Transverse colon (tissue), 4 donors: Measurements from ENCODE around the gene UBE4A. TPM values are rescaled to one million over a fixed set of nuclear protein-coding genes. Genes with fewer than 3 reads are reported as not detected.

Experiments
- DNase-seq: peaks from one replicate; pipeline ENCODE4 v3.0.0-alpha.2; 2019
- H3K27ac ChIP-seq, 4 donors: fragments of 200-600 bp; sonication (generic); 2 replicates each; pipeline ENCODE4 v1.5.1; 2016 to 2018; ENCODE audit warnings: inconsistent platforms in 4 of 4
- H3K27me3 ChIP-seq: fragments of 200-600 bp; sonication (generic); 2 replicates; pipeline ENCODE4 v1.5.1; 2017; ENCODE audit warnings: inconsistent platforms
- H3K36me3 ChIP-seq, 4 donors: fragments of 200-600 bp; sonication (generic); 2 replicates each; pipeline ENCODE4 v1.5.1; 2017 to 2019; ENCODE audit warnings: inconsistent platforms in 4 of 4
- H3K4me1 ChIP-seq, 4 donors: fragments of 200-600 bp; sonication (generic); 2 replicates each; pipeline ENCODE4 v1.5.1; 2017 to 2020; ENCODE audit warnings: inconsistent platforms in 4 of 4
- H3K4me3 ChIP-seq, 4 donors: fragments of 200-600 bp; sonication (generic); 1 replicate in 1 of 4; 2 replicates in 3 of 4; pipeline versions ENCODE4 v1.5.1 to v1.6.1; 2017 to 2019; ENCODE audit warnings: inconsistent platforms in 4 of 4
- H3K9me3 ChIP-seq, 2 donors: fragments of 200-600 bp; sonication (generic); 2 replicates each; pipeline ENCODE4 v1.5.1; 2017 to 2019; ENCODE audit warnings: inconsistent platforms in 2 of 2
- EP300 ChIP-seq: sonication (generic); formaldehyde crosslinking; IDR thresholded peaks from one replicate; pipeline ENCODE4 v1.6.1; 2017; ENCODE audit warnings: antibody characterized with exemption, low read depth
- POLR2A ChIP-seq: fragments of 450-650 bp; IDR thresholded peaks from one replicate; pipeline ENCODE4 v1.6.1; 2016; ENCODE audit warnings: antibody characterized with exemption, mild to moderate bottlenecking, moderate library complexity
- POLR2AphosphoS5 ChIP-seq, 3 donors: sonication (generic); formaldehyde crosslinking; IDR thresholded peaks; one replicate each; pipeline ENCODE4 v1.6.1; 2016; ENCODE audit warnings: antibody characterized with exemption in 3 of 3
- WGBS, 2 donors: methylation state at CpG; one replicate each; pipeline ENCODE4 v1.1.5; 2018; ENCODE audit warnings: low coverage in 1 of 2; 5-methylcytosine and 5-hydroxymethylcytosine counted together
- in situ Hi-C, 4 donors: fragments of 200-750 bp; cut with MboI; loops; one replicate each; pipeline versions ENCODE4 v1.15.0 to v1.15.1; 2017; ENCODE audit warnings: low sequenced_read_pairs in 3 of 4, low pct_ligation_motif_present in 1 of 4, low pct_unique_long_range_greater_than_20kb in 1 of 4
- intact Hi-C: fragments of 100-400 bp; cut with DNase I; formaldehyde crosslinking; loops from one replicate; pipeline ENCODE4 v1.15.1; 2023; ENCODE audit warnings: low total_unique reads
- total RNA-seq, 4 donors: library from RNA; depleted of rRNA; stranded (reverse); fragments of >200 nt; gene quantifications; one replicate each; pipeline ENCODE4 v1.1.0, GENCODE V29; 2016
- TF ChIP-seq, protein P1 (sequence below), 5 experiments: fragments of 200-600 bp in 3 of 5; fragments of 450-650 bp in 2 of 5; sonication (generic) in 3 of 5; IDR thresholded peaks; 1 replicate in 2 of 5; 2 replicates in 3 of 5; pipeline ENCODE4 v1.5.1; 2016 to 2017; ENCODE audit warnings: antibody characterized with exemption in 5 of 5, inconsistent platforms in 3 of 5, mild to moderate bottlenecking in 2 of 5, moderate library complexity in 1 of 5

UBE4A gene
- total RNA-seq, 4 donors from 2014 or later, result 42.3 to 54.3 (median 49.2) TPM

DNA sequence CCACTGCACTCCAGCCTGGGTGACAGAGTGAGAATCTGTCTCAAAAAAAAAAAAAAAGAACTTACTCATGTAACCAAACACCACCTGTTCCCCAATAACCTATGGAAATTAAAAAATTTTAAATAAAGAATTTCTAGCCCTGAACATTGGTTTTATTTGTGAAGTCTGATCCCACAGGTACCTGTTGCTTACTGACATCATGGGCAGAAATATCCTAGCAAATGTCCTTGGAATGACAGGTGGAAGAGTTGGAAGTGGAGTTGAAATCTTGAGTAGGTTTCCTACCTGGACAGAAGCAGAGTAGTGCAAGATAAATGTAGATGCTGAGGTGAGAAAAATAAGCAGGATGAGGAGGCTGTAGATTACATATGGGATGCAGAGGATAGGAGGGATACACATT lies 34.1 kb upstream of the UBE4A start:
- H3K9me3 ChIP-seq, result no peaks in the 10 kb centered on the region
- no peaks in the 10 kb centered on the region for H3K36me3 ChIP-seq
- H3K4me3 ChIP-seq, result no peak overlapping the region
- H3K27me3 ChIP-seq, result no peaks in the 10 kb centered on the region
- TF ChIP-seq POLR2AphosphoS5 (IDR thresholded peaks at IDR 0.05) (no peak), EP300 (no peak), POLR2A (no peak)
- TF ChIP-seq, protein P1, sequence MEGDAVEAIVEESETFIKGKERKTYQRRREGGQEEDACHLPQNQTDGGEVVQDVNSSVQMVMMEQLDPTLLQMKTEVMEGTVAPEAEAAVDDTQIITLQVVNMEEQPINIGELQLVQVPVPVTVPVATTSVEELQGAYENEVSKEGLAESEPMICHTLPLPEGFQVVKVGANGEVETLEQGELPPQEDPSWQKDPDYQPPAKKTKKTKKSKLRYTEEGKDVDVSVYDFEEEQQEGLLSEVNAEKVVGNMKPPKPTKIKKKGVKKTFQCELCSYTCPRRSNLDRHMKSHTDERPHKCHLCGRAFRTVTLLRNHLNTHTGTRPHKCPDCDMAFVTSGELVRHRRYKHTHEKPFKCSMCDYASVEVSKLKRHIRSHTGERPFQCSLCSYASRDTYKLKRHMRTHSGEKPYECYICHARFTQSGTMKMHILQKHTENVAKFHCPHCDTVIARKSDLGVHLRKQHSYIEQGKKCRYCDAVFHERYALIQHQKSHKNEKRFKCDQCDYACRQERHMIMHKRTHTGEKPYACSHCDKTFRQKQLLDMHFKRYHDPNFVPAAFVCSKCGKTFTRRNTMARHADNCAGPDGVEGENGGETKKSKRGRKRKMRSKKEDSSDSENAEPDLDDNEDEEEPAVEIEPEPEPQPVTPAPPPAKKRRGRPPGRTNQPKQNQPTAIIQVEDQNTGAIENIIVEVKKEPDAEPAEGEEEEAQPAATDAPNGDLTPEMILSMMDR (IDR thresholded peaks at IDR 0.05), result no peak
- in situ Hi-C loops (no loop called here), intact Hi-C loops (no loop called here)
- no peak for DNase-seq
- H3K4me1 ChIP-seq, result peaks cover 0 to 24% (median 11%) of the 10 kb centered on the region in 4 donors
- no peak overlapping the region for H3K27ac ChIP-seq

DNA sequence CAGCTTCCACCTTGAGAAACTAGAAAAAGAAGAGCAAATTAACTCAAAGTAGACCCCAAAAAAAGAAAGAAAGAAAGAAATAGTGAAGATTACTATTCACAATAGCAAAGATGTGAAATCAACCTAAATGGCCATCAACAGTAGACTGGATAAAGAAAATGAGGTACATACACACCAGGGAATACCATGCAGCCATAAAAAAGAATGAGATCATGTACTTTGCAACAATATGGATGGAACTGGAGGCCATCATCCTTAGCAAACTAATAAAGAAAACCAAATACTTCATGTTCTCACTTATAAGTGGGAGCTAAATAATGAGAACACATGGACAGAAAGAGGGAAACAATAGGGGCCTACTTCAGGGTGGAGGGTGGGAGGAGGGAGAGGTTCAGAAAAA lies 30.7 kb upstream of the UBE4A start:
- DNase-seq, result no peak
- H3K36me3 ChIP-seq, result no peaks in the 10 kb centered on the region
- H3K9me3 ChIP-seq, result no peaks in the 10 kb centered on the region
- H3K27me3 ChIP-seq, result no peaks in the 10 kb centered on the region
- intact Hi-C loops (no loop called here), in situ Hi-C loops (no loop called here)
- H3K27ac ChIP-seq, result no peak overlapping the region
- H3K4me3 ChIP-seq, result no peak overlapping the region
- TF ChIP-seq POLR2AphosphoS5 (IDR thresholded peaks at IDR 0.05) (no peak), EP300 (no peak), POLR2A (no peak)
- TF ChIP-seq, protein P1 (IDR thresholded peaks at IDR 0.05), result no peak
- H3K4me1 ChIP-seq, result no peaks in the 10 kb centered on the region

DNA sequence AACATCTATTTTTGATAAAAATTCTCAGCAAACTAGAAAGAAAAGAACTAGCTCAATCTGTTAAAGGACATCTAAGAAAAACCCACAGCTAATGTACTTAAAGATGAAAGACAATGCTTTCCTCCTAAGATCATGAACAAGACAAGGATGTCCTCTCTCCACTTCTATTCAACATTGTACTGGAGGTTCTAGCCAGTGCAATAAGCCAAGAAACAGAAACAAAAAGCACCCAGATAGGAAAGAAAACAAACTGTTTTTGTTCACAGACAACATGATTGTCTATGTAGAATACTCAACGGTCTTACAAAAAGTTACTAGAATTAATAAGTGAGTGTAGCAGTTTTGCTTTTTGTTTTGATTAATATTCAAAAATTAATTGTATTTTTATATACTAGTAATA lies 24.7 kb upstream of the UBE4A start:
- no peaks in the 10 kb centered on the region for H3K36me3 ChIP-seq
- intact Hi-C loops (no loop called here), in situ Hi-C loops (no loop called here)
- no peak for DNase-seq
- no peak overlapping the region for H3K27ac ChIP-seq
- no peaks in the 10 kb centered on the region for H3K9me3 ChIP-seq
- WGBS, 2 donors, result 79 to 86% methylated on average over 1 of the region's 1 CpG
- no peaks in the 10 kb centered on the region for H3K4me1 ChIP-seq
- no peak overlapping the region for H3K4me3 ChIP-seq
- TF ChIP-seq POLR2A, result no peak
- TF ChIP-seq, protein P1 (IDR thresholded peaks at IDR 0.05), result no peak
- no peak for TF ChIP-seq EP300
- no peak for TF ChIP-seq POLR2AphosphoS5 (IDR thresholded peaks at IDR 0.05)
- H3K27me3 ChIP-seq, result peaks cover 4% of the 10 kb centered on the region

DNA sequence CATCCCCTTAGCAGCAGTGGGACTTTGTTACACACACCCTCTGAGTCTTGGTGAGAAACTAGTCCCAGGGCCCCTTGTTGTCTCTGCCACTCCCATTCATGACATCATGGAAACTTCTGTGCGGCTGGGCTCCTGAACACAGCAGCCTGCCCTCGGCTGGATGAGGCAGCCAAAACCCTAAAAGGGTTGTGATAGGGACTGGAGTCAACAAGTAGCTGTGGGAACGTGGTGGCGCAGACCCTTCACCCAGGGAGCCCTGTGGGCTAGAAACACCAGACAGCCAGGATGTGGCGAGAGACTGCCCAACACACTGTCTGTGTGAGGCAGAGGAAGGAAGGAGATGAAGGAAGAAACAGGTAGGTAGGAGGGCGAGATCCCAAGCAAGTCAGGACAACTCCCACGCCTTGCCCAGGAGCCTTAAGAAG lies 20.8 kb upstream of the UBE4A start:
- DNase-seq, result peak; percentile 63
- TF ChIP-seq POLR2AphosphoS5 (IDR thresholded peaks at IDR 0.05) (no peak), POLR2A (peak; percentile 25)
- TF ChIP-seq, protein P1 (IDR thresholded peaks at IDR 0.05), result no peak
- no peaks in the 10 kb centered on the region for H3K9me3 ChIP-seq
- H3K27ac ChIP-seq, result peak overlapping the region; percentile 34 to 46 (median 41)
- intact Hi-C loops, result no loop called here
- in situ Hi-C loops, result no loop called here
- H3K27me3 ChIP-seq, result peaks cover 4% of the 10 kb centered on the region
- H3K4me3 ChIP-seq, result no peak overlapping the region
- WGBS, 2 donors, result 50 to 61% methylated on average over 5 to 7 of the region's 7 CpGs
- H3K36me3 ChIP-seq, result no peaks in the 10 kb centered on the region
- H3K4me1 ChIP-seq, result no peaks in the 10 kb centered on the region
